GM19372 (cell line): ENCODE measurements around the gene GLUL.

ENCODE experiments used
- ATAC-seq: cut with Tn5 transposase; IDR thresholded peaks from one replicate; pipeline ENCODE4 v1.9.1; 2021; ENCODE audit warnings: mild to moderate bottlenecking, low read depth, moderate library complexity; ENCODE audit not compliant: unreplicated experiment

Gene GLUL

DNA sequence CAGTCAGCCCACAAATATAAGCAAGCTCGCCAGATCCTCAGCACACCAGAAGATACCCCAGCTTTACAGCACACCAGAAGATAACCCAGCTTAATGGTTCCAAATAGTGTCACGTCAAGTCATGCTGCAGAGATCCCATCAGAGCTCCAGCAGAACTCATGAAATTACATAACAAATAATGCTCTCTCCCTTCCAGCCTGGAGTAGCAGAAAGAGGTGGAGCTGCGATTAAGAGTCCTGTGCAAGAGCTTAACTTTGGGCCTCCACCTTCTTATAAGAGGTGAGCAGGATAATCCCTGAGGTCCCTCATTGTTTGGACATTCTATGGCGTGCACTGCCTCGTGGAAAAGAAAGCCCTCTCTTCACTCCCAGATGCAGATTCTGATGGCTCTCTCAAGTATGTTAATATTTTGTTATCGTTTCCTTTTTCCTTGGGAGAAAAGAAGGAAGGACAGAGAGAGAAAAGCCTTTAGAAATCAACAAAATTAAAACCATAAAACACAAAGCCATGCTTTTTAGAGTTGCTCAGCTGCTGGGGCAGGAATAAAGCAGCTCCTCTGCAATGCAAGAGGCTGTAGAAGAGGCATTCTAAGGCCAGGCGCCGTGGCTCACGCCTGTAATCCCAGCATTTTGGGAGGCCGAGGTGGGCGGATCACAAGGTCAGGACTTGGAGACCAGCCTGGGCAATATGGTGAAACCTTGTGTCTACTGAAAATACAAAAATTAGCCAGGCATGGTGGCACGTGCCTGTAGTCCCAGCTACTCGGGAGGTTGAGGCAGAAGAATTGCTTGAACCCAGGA lies 59.1 kb downstream of the GLUL start:
- no peak for ATAC-seq
